SJCRH30 (cell line): ENCODE measurements around the gene NAP1L5. TPM values are rescaled to one million over a fixed set of nuclear protein-coding genes. Genes with fewer than 3 reads are reported as not detected.

ENCODE experiments used
- DNase-seq, 2 experiments: peaks; one replicate each; pipeline ENCODE4 v3.0.0-alpha.2; 2015 to 2020
- H3K27ac ChIP-seq: fragments of 250-450 bp; sonication (Bioruptor Pico); 2 replicates; pipeline ENCODE4 v1.5.1; 2020; ENCODE audit warnings: mild to moderate bottlenecking, moderate library complexity
- H3K27me3 ChIP-seq: fragments of 250-450 bp; sonication (Bioruptor Pico); 2 replicates; pipeline ENCODE4 v1.5.1; 2020; ENCODE audit warnings: mild to moderate bottlenecking, moderate library complexity
- H3K36me3 ChIP-seq: fragments of 250-450 bp; sonication (Bioruptor Pico); 2 replicates; pipeline ENCODE4 v1.5.1; 2020; ENCODE audit warnings: mild to moderate bottlenecking, moderate library complexity
- H3K4me1 ChIP-seq: fragments of 250-450 bp; sonication (Bioruptor Pico); 2 replicates; pipeline ENCODE4 v1.5.1; 2020; ENCODE audit warnings: mild to moderate bottlenecking, moderate library complexity
- H3K4me3 ChIP-seq: fragments of 250-450 bp; sonication (Bioruptor Pico); 2 replicates; pipeline ENCODE4 v1.5.1; 2020; ENCODE audit warnings: mild to moderate bottlenecking, moderate library complexity
- H3K9me3 ChIP-seq: fragments of 250-450 bp; sonication (Bioruptor Pico); replicated peaks from 2 replicates; pipeline ENCODE4 v1.5.1; 2020; ENCODE audit warnings: mild to moderate bottlenecking, moderate library complexity
- total RNA-seq: library from RNA; depleted of rRNA; stranded (reverse); fragments of >200 nt; shearing (Covaris generic); gene quantifications from 2 replicates; pipeline ENCODE4 v1.2.3, GENCODE V29; 2014

The NAP1L5 gene
- total RNA-seq, 1 experiment from 2014 or later = 10.5 TPM

GRCh38 chr4:88731381-88731780, 33.8 kb upstream of the NAP1L5 start:
- Histone ChIP-seq H3K4me1 (peaks cover 12% of the 10 kb centered on the region), H3K4me3 (no peak overlapping the region), H3K9me3 (no peaks in the 10 kb centered on the region), H3K36me3 (peaks cover 57% of the 10 kb centered on the region), H3K27me3 (no peaks in the 10 kb centered on the region), H3K27ac (no peak overlapping the region)
- no peak for DNase-seq

GRCh38 chr4:88730811-88731210, 33.2 kb upstream of the NAP1L5 start:
- no peaks in the 10 kb centered on the region for H3K27me3 ChIP-seq
- no peak for DNase-seq
- H3K9me3 ChIP-seq = no peaks in the 10 kb centered on the region
- peaks cover 63% of the 10 kb centered on the region for H3K36me3 ChIP-seq
- H3K27ac ChIP-seq = no peak overlapping the region
- H3K4me3 ChIP-seq = no peak overlapping the region
- peaks cover 7% of the 10 kb centered on the region for H3K4me1 ChIP-seq

- no peak overlapping the region for H3K27ac ChIP-seq
- H3K4me3 ChIP-seq = no peak overlapping the region
- DNase-seq = no peak
- H3K36me3 ChIP-seq = peaks cover 69% of the 10 kb centered on the region
- no peaks in the 10 kb centered on the region for H3K4me1 ChIP-seq
- no peaks in the 10 kb centered on the region for H3K27me3 ChIP-seq
- no peaks in the 10 kb centered on the region for H3K9me3 ChIP-seq
Measured at GRCh38 chr4:88729146-88729760, 31.6 kb upstream of the NAP1L5 start.

GRCh38 chr4:88728146-88728545, 30.5 kb upstream of the NAP1L5 start:
- no peak overlapping the region for H3K4me3 ChIP-seq
- H3K36me3 ChIP-seq = peaks cover 63% of the 10 kb centered on the region
- no peaks in the 10 kb centered on the region for H3K4me1 ChIP-seq
- no peaks in the 10 kb centered on the region for H3K27me3 ChIP-seq
- H3K9me3 ChIP-seq = no peaks in the 10 kb centered on the region
- no peak for DNase-seq
- no peak overlapping the region for H3K27ac ChIP-seq

- no peaks in the 10 kb centered on the region for H3K27me3 ChIP-seq
- no peaks in the 10 kb centered on the region for H3K9me3 ChIP-seq
- no peaks in the 10 kb centered on the region for H3K4me1 ChIP-seq
- no peak for DNase-seq
- no peak overlapping the region for H3K27ac ChIP-seq
- H3K4me3 ChIP-seq = no peak overlapping the region
- H3K36me3 ChIP-seq = peaks cover 66% of the 10 kb centered on the region
Measured at GRCh38 chr4:88725986-88726385, 28.4 kb upstream of the NAP1L5 start.

GRCh38 chr4:88725143-88725542, 27.5 kb upstream of the NAP1L5 start:
- no peaks in the 10 kb centered on the region for H3K9me3 ChIP-seq
- DNase-seq = no peak
- peaks cover 59% of the 10 kb centered on the region for H3K36me3 ChIP-seq
- no peak overlapping the region for H3K4me3 ChIP-seq
- H3K27me3 ChIP-seq = no peaks in the 10 kb centered on the region
- no peak overlapping the region for H3K27ac ChIP-seq
- H3K4me1 ChIP-seq = no peaks in the 10 kb centered on the region

GRCh38 chr4:88724406-88724805, 26.8 kb upstream of the NAP1L5 start:
- H3K36me3 ChIP-seq = peaks cover 57% of the 10 kb centered on the region
- no peak overlapping the region for H3K27ac ChIP-seq
- no peaks in the 10 kb centered on the region for H3K27me3 ChIP-seq
- H3K4me1 ChIP-seq = no peaks in the 10 kb centered on the region
- no peak for DNase-seq
- no peak overlapping the region for H3K4me3 ChIP-seq
- no peaks in the 10 kb centered on the region for H3K9me3 ChIP-seq

GRCh38 chr4:88722828-88723227, 25.2 kb upstream of the NAP1L5 start:
- Histone ChIP-seq H3K4me3 (no peak overlapping the region), H3K27me3 (no peaks in the 10 kb centered on the region), H3K27ac (no peak overlapping the region), H3K36me3 (peaks cover 52% of the 10 kb centered on the region), H3K4me1 (no peaks in the 10 kb centered on the region), H3K9me3 (peaks cover 4% of the 10 kb centered on the region)
- no peak for DNase-seq

GRCh38 chr4:88722276-88722780, 24.7 kb upstream of the NAP1L5 start:
- no peak for DNase-seq
- no peak overlapping the region for H3K27ac ChIP-seq
- peaks cover 9% of the 10 kb centered on the region for H3K9me3 ChIP-seq
- no peaks in the 10 kb centered on the region for H3K27me3 ChIP-seq
- H3K36me3 ChIP-seq = peaks cover 52% of the 10 kb centered on the region
- no peaks in the 10 kb centered on the region for H3K4me1 ChIP-seq
- no peak overlapping the region for H3K4me3 ChIP-seq

- Histone ChIP-seq H3K4me1 (no peaks in the 10 kb centered on the region), H3K9me3 (peaks cover 15% of the 10 kb centered on the region), H3K36me3 (peaks cover 46% of the 10 kb centered on the region), H3K27ac (no peak overlapping the region), H3K4me3 (no peak overlapping the region), H3K27me3 (no peaks in the 10 kb centered on the region)
- DNase-seq = no peak
Measured at GRCh38 chr4:88720451-88721428, 23.1 kb upstream of the NAP1L5 start.

GRCh38 chr4:88719381-88719780, 21.8 kb upstream of the NAP1L5 start:
- H3K27me3 ChIP-seq = no peaks in the 10 kb centered on the region
- no peak for DNase-seq
- H3K27ac ChIP-seq = no peak overlapping the region
- H3K4me1 ChIP-seq = no peaks in the 10 kb centered on the region
- H3K36me3 ChIP-seq = peaks cover 41% of the 10 kb centered on the region
- no peak overlapping the region for H3K4me3 ChIP-seq
- peaks cover 15% of the 10 kb centered on the region for H3K9me3 ChIP-seq

- DNase-seq = no peak
- Histone ChIP-seq H3K9me3 (peaks cover 15% of the 10 kb centered on the region), H3K27ac (no peak overlapping the region), H3K27me3 (no peaks in the 10 kb centered on the region), H3K4me3 (no peak overlapping the region), H3K4me1 (no peaks in the 10 kb centered on the region), H3K36me3 (peaks cover 46% of the 10 kb centered on the region)
Measured at GRCh38 chr4:88718098-88718497, 20.5 kb upstream of the NAP1L5 start.

GRCh38 chr4:88713782-88714181, 16.2 kb upstream of the NAP1L5 start:
- no peaks in the 10 kb centered on the region for H3K4me1 ChIP-seq
- DNase-seq = no peak
- H3K27me3 ChIP-seq = no peaks in the 10 kb centered on the region
- no peak overlapping the region for H3K27ac ChIP-seq
- no peak overlapping the region for H3K4me3 ChIP-seq
- H3K9me3 ChIP-seq = peaks cover 15% of the 10 kb centered on the region
- peaks cover 34% of the 10 kb centered on the region for H3K36me3 ChIP-seq

- Histone ChIP-seq H3K9me3 (no peaks in the 10 kb centered on the region), H3K27ac (no peak overlapping the region), H3K27me3 (no peaks in the 10 kb centered on the region), H3K36me3 (peaks cover 21% of the 10 kb centered on the region), H3K4me3 (no peak overlapping the region), H3K4me1 (no peaks in the 10 kb centered on the region)
- no peak for DNase-seq
Measured at GRCh38 chr4:88709989-88710388, 12.4 kb upstream of the NAP1L5 start.

- no peak overlapping the region for H3K27ac ChIP-seq
- H3K27me3 ChIP-seq = no peaks in the 10 kb centered on the region
- peaks cover 11% of the 10 kb centered on the region; the same call in 1 of the 2 replicates for H3K36me3 ChIP-seq
- no peak overlapping the region for H3K4me3 ChIP-seq
- no peaks in the 10 kb centered on the region for H3K9me3 ChIP-seq
- no peaks in the 10 kb centered on the region for H3K4me1 ChIP-seq
- peak; percentile 42 to 68 for DNase-seq
Measured at GRCh38 chr4:88706574-88706973, 8.9 kb upstream of the NAP1L5 start.
